Measurements from ENCODE around the gene POLK.
"Not testable (repeated sequence)": the region's sequence is repeated elsewhere in the genome, so short reads cannot be mapped to it uniquely, and the experiment has no call there.

Gene POLK
- 21.8 to 77.3 (median 50.9) reads per million in 17 experiments for total RNA-seq

GRCh38 chr5:75511435-75512382 lies at the start of gene POLK, which contains the start of gene CERT1:
POLK (plus strand) TSS chr5:75511891.
CERT1 (minus strand) TSS chr5:75511629; CDS start chr5:75511207, 422 bp downstream.
- peak; percentile 98 to 99 (median 99) for DNase-seq

DNA sequence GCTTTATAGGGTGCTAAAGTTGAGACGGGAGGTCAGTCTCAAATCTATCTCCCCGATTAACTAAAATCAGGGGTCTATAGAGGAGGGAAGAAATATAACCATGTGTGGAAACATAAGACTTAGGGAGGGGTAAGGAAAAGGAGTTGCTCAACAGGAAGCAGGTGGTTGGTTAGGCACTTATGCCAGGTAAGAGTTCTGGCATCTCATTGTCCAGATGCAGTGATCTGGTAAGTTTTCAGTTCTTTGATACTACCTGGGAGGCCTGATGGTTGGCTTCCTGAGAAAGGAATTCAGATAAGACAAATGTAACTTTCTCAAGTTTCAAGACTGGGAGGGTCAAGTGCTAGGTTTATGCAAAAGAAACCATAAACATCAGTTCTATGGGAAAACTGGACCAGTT lies 48.0 kb upstream of the POLK start:
- no peak for DNase-seq

DNA sequence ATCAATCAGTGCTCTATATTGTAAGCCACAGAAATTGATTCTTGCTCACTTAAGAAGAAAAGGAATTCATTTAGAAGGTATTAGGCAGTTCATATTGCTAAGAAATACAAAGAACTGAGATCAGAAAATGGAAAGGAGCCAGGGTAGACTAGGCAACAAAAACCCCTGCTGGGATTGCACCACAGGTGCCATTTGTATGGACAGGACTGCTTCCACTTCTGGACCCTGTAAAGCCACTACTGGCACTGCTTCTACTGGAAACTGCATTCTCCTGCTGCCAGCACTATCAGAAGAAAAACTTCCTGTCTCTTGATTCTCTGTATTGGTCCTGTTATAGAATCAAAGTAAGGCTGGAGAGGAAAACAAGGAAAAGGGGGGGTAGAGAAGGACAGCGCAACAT lies 46.2 kb upstream of the POLK start:
- DNase-seq: no peak

- DNase-seq: no peak
Observed at GRCh38 chr5:75466006-75466716, 45.5 kb upstream of the POLK start.

GRCh38 chr5:75468593-75468992 lies 43.1 kb upstream of the POLK start:
- DNase-seq: no peak

DNA sequence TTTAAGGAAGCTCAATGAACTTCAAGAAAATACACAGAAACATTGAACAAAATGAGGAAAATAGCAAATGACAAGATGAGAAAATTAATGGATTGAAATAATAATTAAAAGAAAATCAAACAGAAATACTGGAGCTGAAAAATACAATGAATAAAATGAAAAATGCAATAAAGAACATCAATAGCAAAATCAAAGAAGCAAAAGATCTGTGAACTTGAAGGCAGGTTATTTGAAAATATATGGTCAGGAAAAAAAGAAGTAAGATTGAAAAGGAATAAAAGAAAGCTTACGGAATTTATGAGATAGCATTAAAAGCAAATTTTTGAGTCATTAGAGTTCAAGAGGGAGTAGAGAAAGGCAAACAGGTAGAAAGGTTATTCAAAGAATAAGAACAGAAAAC lies 42.7 kb upstream of the POLK start:
- no peak for DNase-seq

DNA sequence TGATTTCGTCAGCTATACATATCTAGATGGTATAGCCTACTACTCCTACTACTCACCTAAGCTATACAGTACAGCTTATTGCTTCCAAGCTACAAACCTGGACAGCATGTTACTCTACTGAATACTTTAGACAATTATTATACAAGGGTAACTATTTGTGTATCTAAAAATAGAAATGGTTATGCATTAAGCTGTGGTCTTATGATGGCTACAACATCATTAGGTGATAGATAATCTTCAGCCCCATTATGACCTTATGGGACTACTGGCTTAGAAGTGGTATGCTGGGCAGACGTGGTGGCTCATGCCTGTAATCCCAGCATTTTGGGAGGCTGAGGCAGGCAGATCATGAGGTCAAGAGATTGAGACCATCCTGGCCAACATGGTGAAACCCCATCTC lies 40.5 kb upstream of the POLK start:
- DNase-seq: no peak

DNA sequence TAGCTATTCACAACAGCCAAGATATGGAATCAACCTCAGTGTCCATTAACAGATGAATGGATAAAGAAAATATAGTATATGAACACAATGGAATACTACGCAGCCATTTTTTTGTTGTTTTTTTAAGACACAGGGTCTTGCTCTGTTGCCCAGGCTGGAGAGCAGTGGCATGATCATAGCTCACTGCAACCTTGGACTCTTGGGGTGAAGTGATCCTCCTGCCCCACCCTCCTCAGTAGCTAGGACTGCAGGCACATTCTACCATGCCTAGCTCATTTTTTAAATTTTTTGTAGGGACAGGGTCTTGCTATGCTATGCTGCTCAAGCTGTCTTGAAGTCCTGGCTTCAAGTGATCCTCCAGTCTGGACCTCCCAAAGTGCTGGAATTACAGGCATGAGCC lies 38.7 kb upstream of the POLK start:
- no peak for DNase-seq

- no peak for DNase-seq
Observed at GRCh38 chr5:75473463-75473862, 38.2 kb upstream of the POLK start.

- no peak for DNase-seq
Observed at GRCh38 chr5:75475364-75475763, 36.3 kb upstream of the POLK start.

- no peak for DNase-seq
Observed at GRCh38 chr5:75481024-75481423, 30.7 kb upstream of the POLK start.

DNA sequence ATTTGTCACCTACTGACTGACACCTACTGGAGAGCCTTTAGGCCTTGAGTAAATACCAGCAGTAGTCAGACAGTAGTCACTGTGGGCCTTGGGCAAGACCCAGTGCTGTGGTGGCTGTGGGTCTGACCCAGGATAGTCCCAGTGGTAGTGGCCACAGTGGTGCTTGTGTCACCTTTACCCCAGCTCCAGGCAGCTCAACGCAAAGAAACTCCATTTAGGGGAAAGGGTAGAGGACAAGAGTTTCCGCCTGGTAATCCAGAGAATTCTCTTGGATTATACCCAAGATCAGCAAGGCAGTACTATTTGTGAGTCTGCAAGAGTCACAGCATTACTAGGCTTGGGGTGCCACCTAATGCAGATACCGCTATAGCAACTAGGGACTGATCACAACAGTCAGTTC lies 29.2 kb upstream of the POLK start:
- no peak for DNase-seq

- DNase-seq: no peak
Observed at GRCh38 chr5:75484605-75485004, 27.1 kb upstream of the POLK start.

- not testable (repeated sequence) for DNase-seq
Observed at GRCh38 chr5:75489847-75490246, 21.8 kb upstream of the POLK start.

DNA sequence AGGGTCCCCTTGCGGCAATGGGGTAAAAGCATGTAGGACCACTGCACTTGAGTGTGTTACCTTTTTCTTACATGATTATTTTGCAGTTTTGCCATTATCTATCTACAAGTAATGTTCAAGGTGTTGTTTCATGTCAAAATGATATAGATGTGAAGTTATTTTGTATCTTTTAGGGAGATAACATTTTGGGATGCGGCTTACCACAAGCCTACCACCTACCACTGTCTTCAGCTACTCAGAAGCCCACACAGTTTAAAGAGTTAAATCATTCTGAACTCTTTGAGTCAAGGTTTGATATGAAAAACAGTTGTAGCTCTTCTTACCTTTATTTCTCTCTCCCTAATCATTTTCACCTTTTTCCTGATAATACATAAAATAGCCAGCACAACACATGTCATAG lies 20.1 kb upstream of the POLK start:
- DNase-seq: no peak

DNA sequence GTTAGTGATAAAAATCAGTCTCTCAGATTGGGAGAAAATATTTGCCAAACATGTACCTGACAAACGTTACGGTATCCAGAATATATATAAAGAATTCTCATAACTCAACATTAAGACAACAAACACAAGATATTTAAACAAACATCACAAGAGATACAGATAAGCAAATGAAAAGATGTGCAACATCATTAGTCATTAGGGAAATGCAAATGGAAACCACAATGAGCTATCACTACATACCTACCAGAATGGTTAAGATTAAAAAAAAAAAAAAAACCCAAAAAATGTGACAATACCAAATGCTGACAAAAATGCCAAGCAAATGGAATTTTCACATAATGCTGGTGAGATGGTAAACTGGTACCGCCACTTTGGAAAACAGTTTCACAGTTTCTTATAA lies 15.7 kb upstream of the POLK start:
- no peak for DNase-seq

- DNase-seq: no peak
Observed at GRCh38 chr5:75498208-75498777, 13.4 kb upstream of the POLK start.

DNA sequence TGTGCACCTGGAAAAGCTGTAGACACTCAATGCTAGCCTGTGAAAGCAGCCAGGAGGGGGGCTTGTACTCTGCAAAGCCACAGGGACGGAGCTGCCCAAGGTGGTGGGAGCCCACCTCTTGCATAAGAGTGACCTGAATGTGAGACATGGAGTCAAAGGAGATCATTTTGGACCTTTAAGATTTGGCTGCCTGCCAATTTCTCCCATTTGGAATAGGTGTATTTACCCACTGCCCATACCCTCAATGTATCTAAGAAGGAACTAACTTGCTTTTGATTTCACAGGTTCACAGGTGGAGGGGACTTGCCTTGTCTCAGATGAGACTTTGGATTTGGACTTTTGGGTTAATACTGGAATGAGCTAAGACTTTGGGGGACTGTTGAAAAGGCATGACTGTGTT lies 12.8 kb upstream of the POLK start:
- not testable (repeated sequence) for DNase-seq

GRCh38 chr5:75505112-75505511 lies 6.6 kb upstream of the POLK start:
- not testable (repeated sequence) for DNase-seq

DNA sequence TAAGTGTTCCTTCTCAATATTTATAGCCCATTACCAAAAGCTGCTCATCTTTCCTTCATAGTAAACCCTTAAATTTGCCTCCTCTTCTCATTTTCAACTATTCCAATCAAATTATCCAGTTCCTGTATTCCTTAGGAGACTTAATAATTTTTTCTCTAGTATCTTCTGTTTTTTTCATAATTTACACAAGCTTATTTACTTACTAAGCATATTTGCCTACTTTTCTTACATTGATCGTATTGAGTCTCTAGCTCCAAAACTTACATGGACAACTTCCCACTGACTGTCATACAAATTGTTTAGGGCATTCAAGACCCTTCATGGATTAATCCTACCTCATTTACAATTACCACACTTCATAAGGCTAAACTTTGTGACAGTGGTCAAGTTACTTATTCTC lies 3.9 kb upstream of the POLK start:
- DNase-seq: no peak

DNA sequence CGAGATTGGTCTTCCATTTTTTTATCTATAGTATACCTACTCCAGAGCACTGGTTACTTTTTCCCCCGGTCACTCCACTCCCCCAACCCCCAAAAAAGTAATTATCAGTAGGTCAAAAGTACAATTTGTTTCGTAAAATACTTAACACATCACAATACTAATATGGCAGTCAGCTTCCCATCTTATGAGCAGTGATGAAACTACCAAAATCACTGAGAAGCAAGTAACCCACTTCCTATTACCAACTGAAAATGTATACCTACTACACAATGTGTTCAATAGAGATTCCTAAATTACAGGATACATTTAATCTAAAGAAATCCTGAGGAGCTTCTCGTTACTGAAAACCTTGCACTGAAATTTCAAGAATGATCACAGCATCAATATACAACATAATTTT lies 2.1 kb upstream of the POLK start:
- peak; percentile 10 to 74 (median 48) for DNase-seq

GRCh38 chr5:75509956-75510355 lies 1.7 kb upstream of the POLK start:
- peak; percentile 71 to 90 (median 85) for DNase-seq

DNA sequence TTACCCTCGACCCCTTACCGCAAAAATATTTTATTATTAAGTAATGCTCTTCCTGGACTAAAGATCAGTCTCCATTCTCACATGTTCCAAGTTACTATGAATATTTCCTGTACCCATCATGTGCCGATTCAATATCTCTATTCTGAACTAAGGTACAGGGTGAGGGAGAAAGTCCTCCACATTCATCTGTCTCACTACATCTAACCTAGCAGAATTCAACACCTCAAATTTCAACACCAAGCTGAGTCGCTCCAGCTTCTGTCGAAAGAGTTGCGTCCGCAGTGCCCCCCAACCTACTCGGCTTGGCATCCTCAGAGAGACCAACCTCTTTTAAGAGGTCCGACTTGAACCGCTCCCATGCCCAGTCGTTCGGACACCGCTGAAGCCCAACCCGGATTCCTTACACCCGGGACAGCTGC lies 1.3 kb upstream of the POLK start:
- DNase-seq: peak in 3 of 4 experiments; percentile 38 to 55 (median 44)

All from suppressor macrophage (primary cell).